ENCODE results near the gene FILIP1L.
"Not testable (repeated sequence)": the region's sequence is repeated elsewhere in the genome, so short reads cannot be mapped to it uniquely, and the experiment has no call there.

The FILIP1L gene

DNA sequence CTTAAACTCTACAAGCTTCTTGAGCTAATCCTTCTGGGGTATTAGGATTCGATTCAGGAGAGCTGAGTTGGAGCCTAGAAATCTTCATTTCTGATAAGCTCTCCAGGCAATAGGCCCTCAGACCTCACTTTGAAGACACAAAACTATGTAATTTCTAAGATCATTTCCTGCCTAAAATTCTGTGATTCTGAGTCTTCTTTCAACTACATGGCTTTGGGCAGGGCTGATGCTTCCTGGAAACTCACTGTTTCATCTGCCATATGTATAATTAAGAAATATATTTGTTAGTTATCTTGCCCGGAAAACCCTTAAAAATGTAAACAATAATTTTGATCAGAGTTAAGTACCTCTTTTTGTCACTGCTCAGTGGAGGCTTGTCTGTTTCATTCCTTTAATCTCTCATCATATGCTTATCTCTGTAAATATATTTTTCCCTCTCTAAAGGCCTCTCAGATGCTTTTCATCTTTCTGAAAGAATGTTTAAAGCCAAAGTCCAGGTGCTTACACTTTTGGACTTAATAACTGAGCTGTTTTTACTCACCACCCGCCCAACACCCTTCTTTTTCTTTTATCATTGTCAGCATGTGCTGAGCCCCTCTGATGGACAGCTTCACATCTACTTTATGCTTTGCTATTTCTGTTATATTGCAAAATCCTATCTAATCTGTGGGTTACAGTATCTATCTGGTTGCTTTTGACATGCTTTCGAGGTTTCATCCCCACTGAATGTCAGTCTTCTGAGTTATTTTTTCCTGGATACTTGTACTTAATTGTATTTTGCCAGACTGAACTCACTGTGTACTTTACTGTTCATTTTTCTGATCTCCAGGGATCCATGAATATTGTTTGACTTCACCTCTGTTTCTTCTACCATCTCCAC, 38.2 kb downstream of the FILIP1L start:
- DNase-seq, result no peak
- intact Hi-C loops (cut with DNase I), result no loop called here

DNA sequence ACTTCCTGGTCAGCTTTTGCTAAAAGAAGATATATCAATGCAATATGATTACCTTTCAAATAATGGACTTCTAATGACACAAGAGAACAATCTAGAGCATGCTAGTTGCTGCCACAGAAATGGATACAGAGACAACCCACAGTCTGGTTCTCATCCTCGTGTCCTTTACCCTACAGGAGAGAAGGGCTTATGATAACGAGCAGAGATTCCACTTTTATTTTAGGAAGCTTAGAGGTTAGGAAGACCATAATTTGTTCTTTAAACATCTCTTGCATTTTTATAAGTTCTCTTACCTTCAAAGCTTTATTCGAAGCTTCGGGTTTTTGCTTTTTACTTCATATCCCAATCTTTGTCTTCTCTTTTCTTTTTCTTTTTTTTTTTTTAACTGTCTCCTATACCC, 39.1 kb downstream of the FILIP1L start:
- no peak for DNase-seq
- intact Hi-C loops (cut with DNase I), result no loop called here

DNA sequence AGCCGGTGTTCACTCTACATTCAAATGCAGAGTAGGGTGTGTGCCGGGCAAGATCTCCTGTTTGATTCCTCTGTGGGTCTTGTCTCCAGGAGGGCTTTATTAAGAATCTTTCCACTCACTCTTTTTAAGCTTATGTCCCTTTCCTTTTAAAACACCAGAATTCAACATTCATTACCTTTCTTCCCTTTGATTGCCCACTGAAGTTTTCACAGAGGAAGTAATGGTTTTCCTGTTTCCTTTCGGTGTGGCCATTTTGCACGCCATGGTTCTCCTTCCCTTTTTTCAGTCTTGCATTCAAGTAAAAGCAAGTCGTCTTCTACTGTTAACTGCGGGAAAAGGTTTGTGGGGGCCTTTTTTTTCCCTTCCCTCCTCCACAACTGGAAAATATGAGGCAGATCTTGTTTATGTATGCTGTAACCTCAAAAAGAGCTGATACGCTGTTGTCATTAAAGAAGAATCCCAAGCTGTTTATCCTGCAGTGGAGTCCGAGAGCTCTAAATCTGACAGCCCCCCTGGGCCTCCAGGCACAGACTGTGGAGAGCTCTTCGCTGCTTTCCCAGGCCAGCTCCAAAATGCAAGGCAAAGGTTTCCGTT, 40.5 kb downstream of the FILIP1L start:
- DNase-seq, result peak in 1 of 10 donors; percentile 23
- intact Hi-C loops (cut with DNase I), result no loop called here

DNA sequence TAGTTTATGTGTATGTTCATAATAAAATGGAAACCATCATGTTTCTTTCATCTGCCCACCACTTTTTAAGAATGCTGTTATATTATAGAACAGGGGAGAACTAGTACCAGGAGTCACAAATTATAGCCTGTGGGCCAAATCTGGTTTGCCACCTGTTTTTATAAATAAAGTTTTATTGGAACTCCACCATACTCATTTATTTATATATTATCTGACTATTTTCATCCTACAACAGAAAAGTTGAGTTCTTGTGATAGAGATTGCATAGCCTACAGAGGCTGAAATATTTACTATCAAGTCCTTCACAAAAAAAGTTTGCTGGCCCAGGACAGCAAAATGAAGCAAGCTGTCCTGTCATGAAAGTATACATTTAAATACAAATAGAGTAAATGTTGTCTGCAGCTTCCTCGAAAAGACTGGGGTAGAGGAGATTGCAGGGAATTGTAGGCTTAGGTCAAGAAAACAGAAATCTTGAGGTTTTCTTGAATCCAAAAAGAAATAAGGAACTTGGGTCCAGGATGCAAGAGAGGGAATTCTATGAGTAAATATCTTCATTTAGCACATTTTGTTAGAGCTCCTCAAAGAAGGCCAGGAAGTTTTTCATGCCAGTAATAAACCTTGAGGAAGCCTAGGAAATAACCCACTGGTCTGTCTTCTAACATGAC, 41.1 kb downstream of the FILIP1L start:
- intact Hi-C loops (cut with DNase I), result no loop called here
- no peak for DNase-seq

DNA sequence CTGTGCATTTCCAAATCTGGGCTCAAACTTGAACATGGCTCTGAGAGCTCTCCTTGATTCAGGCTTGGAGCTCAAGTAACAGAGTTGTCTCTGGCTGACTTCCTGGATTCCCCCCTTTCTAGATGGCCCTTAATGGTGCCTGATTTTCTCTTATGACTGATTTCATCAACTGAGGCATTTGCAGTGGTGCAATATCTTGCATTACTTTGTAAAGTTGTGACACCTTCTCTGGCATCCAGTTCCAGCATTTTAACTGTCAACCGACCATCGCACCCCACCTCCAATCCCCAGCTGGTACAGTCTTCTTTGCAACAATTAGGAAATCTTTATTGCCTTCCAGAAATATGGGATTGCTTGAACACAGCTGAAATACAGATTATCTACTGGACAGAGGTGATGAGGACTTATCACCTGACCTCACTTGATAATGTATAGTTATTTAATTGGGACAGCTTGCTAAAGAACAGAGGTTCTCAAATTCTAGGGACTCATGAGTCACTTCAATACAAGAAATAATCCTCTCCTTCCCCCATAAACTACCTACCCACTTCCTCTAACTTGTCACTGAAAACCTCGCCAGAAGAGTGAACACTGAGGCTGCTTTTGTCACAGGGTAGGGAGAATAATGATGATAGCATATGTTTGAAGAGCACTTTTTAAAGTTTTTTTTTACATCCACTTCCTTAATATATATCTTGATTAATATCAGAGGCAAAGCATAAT, 41.8 kb downstream of the FILIP1L start:
- no peak for DNase-seq
- intact Hi-C loops (cut with DNase I), result no loop called here

DNA sequence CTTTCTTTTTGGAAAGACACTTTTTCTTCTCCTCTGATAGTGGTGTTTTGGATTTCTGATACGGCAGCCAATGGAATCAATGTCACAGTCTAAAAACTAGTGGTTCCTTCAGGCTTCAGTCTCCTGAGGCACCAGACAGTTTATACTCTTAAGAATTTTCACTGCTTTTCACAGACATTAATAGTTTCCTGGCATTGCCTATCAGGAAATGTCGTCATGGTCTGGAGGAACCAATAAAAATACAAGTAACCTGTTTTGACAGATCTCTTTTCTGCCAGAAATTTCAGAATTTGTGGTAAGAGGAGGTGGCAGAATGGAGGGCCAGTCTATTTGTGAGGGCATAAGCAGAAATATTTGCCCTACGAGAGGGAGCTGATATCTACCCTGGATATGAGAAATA, 44.8 kb downstream of the FILIP1L start:
- DNase-seq, result no peak
- intact Hi-C loops (cut with DNase I), result loop anchor here (5.0 to 10.0 kb wide), 2 partner anchors 183 to 225 kb away; no protein-coding TSS in a partner anchor

DNA sequence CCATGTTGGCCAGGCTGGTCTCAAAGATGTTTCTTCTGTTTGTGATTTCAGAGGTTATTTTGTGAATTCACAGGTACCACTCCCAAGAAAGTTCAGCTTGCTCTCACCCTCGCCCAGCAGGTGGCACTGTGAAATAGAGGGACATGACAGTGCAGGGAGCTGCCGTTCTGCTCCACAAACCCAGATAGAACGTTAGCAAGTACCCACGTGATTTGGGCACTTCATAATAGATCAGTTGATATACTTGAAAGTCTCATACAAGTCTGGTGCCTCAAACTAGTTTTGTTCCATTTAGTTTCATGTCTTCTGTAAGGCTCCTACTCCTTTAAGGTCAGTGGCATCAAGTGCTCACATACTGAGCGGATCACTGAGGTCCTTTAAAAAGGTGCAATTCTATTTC, 45.5 kb downstream of the FILIP1L start:
- peak in 9 of 10 donors; percentile 41 to 95 (median 65) for DNase-seq
- intact Hi-C loops (cut with DNase I), result loop anchor here (5.0 to 10.0 kb wide), 2 partner anchors 183 to 224 kb away; no protein-coding TSS in a partner anchor

DNA sequence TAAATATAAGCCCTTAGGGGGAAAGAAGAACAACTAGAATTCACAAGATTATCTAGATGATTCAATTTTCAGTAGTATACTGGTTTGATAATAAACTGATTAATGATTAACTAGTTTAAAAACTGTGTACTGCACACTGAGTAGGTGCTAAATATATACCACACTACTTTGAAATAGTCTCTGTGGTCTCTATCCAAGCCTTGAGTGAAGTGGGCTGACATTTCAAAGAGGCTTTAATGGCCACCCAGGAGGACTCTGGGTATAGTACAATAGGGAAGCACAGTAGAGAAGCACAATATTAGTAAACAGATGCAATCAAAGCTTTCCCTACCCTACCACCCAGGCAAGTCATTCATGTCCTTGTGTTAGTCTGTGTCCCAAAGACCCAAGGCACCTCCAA, 46.7 kb downstream of the FILIP1L start:
- DNase-seq, result no peak
- intact Hi-C loops (cut with DNase I), result loop anchor here (5.0 to 10.0 kb wide), 2 partner anchors 185 to 223 kb away; no protein-coding TSS in a partner anchor

DNA sequence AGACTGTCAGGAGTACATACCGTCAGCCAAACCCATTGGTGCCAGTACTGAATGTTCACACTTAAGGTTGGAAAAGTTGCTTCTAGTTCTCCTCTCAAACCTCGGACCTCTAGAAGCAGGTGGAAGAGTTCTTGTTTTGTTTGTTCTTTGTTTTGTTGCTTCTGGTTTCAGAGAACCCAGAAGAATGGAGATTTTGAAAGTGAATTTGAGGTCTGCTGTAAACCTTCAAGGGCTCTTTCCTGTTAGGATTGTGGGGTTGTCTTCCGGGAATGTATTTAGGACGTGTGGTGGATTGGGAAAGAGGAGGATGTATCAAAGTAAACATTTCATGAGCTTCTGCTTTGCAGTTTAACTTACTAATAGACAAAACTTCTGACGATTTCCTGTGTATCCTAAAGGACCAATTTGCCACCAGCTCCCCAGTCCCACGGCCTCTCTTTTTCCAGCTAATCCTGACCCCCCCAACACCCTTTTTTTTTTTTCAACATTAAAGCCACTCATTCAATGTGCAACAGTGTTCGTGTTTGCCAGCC, 50.3 kb downstream of the FILIP1L start:
- intact Hi-C loops (cut with DNase I), result loop anchor here (10.0 kb wide), 1 partner anchor 219 kb away; no protein-coding TSS in a partner anchor
- no peak for DNase-seq

DNA sequence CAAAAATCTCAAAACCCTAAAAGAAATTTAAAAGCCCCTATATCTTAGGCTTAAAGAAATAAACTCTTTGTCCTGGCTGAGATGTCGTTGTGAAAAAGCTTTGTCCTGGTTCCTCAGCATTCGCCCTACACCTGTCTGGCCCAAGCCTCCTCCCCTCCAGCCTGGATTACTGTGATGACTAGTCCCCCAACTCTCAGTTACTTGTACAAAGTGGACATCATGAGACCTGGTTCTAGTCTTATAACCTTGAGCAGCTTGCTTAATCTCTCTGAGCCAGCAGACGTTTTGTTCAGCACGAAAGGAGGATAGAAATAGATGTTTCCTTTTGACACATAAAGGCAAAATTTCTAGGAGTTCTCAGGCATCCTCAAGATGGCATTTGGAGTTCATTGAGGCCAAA, 51.6 kb downstream of the FILIP1L start:
- no peak for DNase-seq
- intact Hi-C loops (cut with DNase I), result loop anchor here (10.0 kb wide), 1 partner anchor 218 kb away; no protein-coding TSS in a partner anchor

DNA sequence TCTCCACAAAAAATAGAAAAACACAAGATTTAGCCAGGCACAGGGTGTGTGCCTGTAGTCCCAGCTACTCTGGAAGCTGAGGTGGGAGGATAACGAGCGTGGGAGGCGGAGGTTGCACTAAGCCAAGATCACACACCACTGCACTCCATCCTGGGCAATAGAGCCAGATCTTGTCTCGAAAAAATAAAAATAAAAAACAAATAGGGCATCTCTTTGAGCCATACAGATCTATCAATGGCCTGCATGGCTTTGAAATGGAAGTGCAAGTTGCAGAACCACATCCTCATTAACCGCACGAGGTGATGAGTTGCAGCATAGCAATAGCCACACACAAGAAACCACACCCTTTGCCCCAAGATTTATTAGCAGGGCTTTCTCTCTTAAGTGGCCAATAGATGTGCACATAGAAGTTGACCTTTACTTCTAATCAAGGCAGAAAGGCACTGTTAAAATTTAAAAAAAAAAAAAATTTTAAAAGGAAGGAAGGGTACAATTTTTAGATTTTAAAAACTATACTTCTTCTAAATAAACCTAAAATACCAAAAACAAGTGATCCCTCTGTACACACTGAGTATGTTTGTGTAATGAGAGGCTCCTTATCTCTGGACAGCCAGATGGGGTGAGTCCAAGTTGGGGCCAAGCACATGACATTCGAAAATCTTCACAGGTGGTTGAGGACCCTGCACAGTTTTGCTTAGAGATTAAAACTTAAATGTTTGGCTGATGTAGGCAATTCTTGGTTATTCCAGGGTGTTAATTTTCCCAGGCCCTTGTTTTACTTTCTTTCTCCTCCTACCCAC, 53.4 kb downstream of the FILIP1L start:
- DNase-seq, result peak in 2 of 10 donors; percentile 53 to 82
- intact Hi-C loops (cut with DNase I), result loop anchor here (10.0 kb wide), 1 partner anchor 216 kb away; no protein-coding TSS in a partner anchor

DNA sequence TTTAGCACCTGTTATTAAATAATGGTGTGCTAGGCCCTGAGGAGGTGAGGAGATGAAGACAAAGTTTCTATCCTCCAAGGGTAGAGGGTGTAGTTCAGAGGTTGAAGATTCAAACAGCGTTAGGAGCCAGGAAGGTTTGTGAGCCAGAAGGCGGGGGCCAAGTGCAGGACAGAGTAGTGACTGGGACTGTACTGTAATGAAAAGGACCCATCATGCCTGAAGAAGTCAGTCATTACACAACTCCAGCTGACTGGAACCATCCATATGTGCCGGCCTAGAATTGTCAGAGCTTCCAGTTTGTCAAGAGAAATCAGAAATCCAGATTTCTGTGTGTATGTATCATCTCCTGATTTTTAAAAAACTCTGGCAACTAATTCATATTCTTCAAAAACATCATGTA, 54.8 kb downstream of the FILIP1L start:
- no peak for DNase-seq
- intact Hi-C loops (cut with DNase I), result no loop called here

DNA sequence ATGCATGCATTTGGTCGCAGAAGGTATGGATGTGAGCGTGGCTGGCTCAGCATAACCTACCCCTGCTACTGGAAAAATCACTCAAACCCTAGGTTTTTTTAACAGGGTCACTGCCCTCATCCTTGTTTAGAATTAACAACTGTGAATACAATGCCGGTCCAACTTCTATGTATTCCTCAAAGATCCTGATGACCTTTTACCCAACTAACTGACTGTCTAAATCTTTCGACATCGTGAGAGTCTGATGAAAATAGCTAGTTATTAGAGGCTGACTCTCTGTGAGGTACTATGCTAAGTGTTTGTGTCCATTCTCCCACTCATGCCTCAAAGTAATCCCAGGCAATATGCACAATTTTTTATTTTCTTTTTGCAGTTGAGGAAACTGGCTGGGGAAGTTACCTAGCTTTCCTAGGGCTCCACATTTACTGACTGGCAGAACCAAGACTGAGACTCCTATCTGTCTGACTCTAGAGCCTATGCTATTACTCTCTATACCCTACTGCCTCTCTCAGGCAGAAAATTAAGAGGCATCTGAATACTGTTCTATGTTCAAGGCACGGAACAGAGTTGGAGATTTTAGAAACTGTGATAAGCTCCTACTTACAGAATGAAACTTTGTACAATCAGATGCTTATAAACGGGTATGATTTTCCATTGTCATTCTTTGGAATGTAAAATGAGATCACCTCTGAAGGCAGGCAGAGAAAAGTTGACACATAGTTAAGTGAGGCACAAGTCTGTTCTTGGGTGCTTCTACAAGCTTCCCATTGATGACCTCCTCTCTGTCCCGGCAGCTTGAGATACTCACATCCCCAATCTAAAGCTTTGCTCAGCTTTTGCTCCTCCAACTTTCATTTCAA, 56.4 kb downstream of the FILIP1L start:
- DNase-seq, result no peak
- intact Hi-C loops (cut with DNase I), result no loop called here

DNA sequence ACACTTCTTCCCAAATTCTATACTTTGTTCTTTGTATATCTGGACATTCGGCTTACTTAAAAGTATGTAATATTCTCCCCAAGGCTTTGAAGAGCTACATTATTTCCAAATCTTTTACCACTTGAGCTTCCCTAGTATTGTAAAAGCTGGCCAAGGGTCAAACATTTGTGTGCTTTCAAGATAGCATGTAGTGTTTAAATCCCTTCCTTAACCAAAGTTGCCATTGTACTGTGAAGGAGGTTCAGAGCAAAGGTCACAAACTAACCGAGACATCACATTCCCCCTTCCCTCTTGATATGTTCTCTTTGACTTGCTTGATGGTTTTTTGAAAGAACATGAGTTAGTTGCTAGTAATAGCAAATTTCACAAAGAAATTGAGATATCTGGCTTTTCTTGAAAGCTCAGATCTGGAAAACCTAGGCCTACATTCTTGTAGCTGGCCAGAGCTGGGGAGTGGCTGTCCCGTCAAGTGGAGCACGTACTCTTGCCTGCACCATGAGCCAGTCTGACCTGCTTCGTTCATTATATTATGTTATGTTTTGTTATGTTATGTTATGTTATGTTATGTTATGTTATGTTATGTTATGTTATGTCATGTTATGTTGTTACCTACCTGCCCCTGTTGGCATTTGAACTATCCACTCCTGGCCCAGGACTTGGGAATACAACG, 60.2 kb downstream of the FILIP1L start:
- DNase-seq, result no peak
- intact Hi-C loops (cut with DNase I), result no loop called here

DNA sequence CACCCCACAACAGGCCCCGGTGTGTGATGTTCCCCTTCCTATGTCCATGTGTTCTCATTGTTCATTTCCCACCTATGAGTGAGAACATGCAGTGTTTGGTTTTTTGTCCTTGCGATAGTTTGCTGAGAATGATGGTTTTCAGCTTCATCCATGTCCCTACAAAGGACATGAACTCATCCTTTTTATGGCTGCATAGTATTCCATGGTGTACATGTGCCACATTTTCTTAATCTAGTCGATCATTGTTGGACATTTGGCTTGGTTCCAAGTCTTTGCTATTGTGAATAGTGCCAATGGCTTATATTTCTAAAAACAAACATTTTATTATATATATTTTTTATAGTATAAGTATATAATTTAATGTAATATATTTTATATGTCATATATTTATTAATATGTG, 62.8 kb downstream of the FILIP1L start:
- intact Hi-C loops (cut with DNase I), result not testable (repeated sequence)

DNA sequence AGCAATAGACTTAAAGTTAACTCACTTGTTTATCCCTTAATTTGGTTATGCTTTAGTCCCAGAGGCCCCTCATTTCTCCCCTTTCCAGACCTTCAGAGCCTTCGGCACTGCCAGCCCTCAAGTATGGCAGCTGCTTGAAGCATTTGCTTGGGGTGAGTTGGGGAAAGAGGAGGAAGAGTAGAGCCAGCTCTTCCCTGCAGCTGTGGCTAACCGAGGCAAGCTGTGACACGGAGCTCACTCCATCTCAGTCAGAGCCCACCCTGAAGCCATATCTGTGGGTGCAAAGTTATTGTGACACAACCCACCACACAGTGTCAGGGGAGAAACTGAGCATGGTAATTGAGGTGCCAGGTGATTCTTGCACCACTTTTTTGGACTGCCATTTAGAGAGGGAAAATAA, 66.1 kb downstream of the FILIP1L start:
- DNase-seq, result no peak
- intact Hi-C loops (cut with DNase I), result no loop called here

More for the DNA sequence above, 62.8 kb downstream of the FILIP1L start:
- DNase-seq, result not testable (repeated sequence)

DNA sequence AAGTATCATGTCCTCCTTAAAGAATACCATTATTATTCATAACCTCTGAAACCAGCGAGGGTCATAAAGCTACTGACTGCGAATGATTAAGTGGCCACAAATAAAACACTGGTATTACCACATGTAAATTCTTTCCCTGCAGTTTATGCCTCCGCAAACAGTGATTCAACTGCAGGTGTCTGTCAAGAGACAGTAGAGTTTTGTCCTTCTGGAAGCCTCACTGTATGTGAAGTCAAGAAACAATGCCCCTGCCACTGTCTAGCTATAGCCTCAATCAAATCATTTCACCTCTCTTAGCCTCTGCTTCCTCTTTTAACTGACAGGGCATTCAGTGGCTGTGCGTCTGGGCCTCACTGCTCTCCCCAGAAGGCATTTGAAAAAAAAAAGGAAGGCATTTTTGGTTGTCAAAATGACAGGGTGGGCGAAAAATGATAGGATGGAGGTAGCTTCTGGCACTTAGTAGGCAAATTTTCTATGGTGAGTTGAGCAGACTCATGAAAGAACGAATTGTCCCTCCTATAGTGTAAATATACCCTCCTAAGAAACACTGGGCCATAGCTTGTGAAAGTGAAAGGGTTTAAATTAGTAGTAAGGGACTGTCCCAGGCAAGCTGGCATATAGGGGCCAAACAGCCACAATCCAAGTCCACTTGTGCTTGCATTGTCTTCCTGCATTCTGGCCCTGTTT, 66.7 kb downstream of the FILIP1L start:
- DNase-seq, result no peak
- intact Hi-C loops (cut with DNase I), result no loop called here

All from posterior cingulate gyrus (tissue), 11 donors.